Heart left ventricle (tissue), 16 donors: ENCODE data around the gene SAXO1. TPM values are rescaled to one million over a fixed set of nuclear protein-coding genes. Genes with fewer than 3 reads are reported as not detected.

ENCODE experiments used
- ATAC-seq, 4 donors: fragments of 200-7000 bp; cut with Tn5 transposase; one replicate each; pipeline ENCODE4 v1.9.1; 2020 to 2022; ENCODE audit warnings: moderate library complexity in 4 of 4, mild to moderate bottlenecking in 3 of 4, moderate number of reproducible peaks in 1 of 4
- DNase-seq, 5 donors: peaks; one replicate each; pipeline ENCODE4 v3.0.0-alpha.2; 2020
- H3K27ac ChIP-seq, 12 donors: fragments of 200-600 bp; sonication (generic) in 4 of 12; one replicate each; pipeline versions ENCODE4 v1.5.0 to v1.8.0; 2016 to 2022; ENCODE audit warnings: mild to moderate bottlenecking in 2 of 12
- H3K27me3 ChIP-seq, 9 donors: fragments of 200-600 bp; sonication (generic) in 2 of 9; one replicate each; pipeline versions ENCODE4 v1.5.1 to v1.8.0; 2016 to 2022; ENCODE audit warnings: mild to moderate bottlenecking in 3 of 9
- H3K36me3 ChIP-seq, 9 donors: fragments of 200-600 bp; sonication (generic) in 2 of 9; one replicate each; pipeline versions ENCODE4 v1.5.0 to v1.8.0; 2018 to 2022; ENCODE audit warnings: mild to moderate bottlenecking in 2 of 9
- H3K4me1 ChIP-seq, 12 donors: fragments of 200-600 bp; sonication (generic) in 4 of 12; one replicate each; pipeline versions ENCODE4 v1.5.0 to v1.8.0; 2016 to 2022; ENCODE audit warnings: mild to moderate bottlenecking in 3 of 12
- H3K4me3 ChIP-seq, 12 donors: fragments of 200-600 bp; sonication (generic) in 4 of 12; one replicate each; pipeline versions ENCODE4 v1.5.0 to v1.8.0; 2017 to 2022; ENCODE audit warnings: mild to moderate bottlenecking in 9 of 12, moderate library complexity in 4 of 12
- H3K9me3 ChIP-seq, 12 donors: fragments of 200-600 bp; sonication (generic) in 4 of 12; one replicate each; pipeline versions ENCODE4 v1.5.0 to v1.8.0; 2016 to 2022; ENCODE audit warnings: mild to moderate bottlenecking in 1 of 12
- POLR2A ChIP-seq, 2 donors: fragments of 450-650 bp; IDR thresholded peaks; one replicate each; pipeline ENCODE4 v1.6.1; 2017; ENCODE audit warnings: antibody characterized with exemption in 2 of 2, mild to moderate bottlenecking in 2 of 2, moderate library complexity in 2 of 2
- WGBS, 4 donors: extraction: QIAGEN DNeasy Blood & Tissue Kit in 2 of 4; methylation state at CpG; one replicate each; pipeline versions ENCODE4 v1.1.5 to v1.1.7; 2013 to 2018; 5-methylcytosine and 5-hydroxymethylcytosine counted together
- intact Hi-C, 10 donors: fragments of 100-400 bp; cut with DNase I; formaldehyde crosslinking; loops; one replicate each; pipeline versions ENCODE4 v1.11.1 to v1.14.2; 2022
- polyA plus RNA-seq, 2 donors: library from polyadenylated mRNA; stranded (reverse); fragments of 200-250 nt; gene quantifications; one replicate each; pipeline ENCODE4 v1.2.3, GENCODE V29; 2013
- total RNA-seq, 9 donors: library from RNA; depleted of rRNA in 2 of 9; stranded (reverse); fragments of >200 nt in 2 of 9; fragmentation: NEBNext Ultra II Directional in 3 of 9; extraction: Animal tissue kit (Norgen Biotek cat#: 25700) in 3 of 9; gene quantifications; one replicate each; pipeline versions ENCODE4 v1.1.0 to v1.2.4, GENCODE V29; 2016 to 2023
- TF ChIP-seq, protein P1 (sequence below), 12 donors: fragments of 200-600 bp; sonication (generic) in 4 of 12; IDR thresholded peaks; one replicate each; pipeline versions ENCODE4 v1.5.0 to v1.8.0; 2018 to 2022; ENCODE audit warnings: antibody characterized with exemption in 12 of 12, mild to moderate bottlenecking in 5 of 12
- donor health status: ischemic (EF 13 %, LVEDD 7.1; RV severe dilation, severe dysfunction).
- donor health status: healthy with polysubstance abuse.
- donor health status: DM: no; HTN: yes; CAD: no.
- donor health status: DM: no; HTN: no; CAD: no.
- donor health status: ischemic (EF 25% LVEDD 6.9; RV normal size, moderate dysfunction).
- donor health status: ischemic (EF 25% LVEDD 5.7; RV mildly dilated, moderate dysfunction).
- donor health status: healthy.
- donor health status: DM: yes; HTN: yes; CAD: no.
- donor health status: ischemic (EF 35%, LVEDD 5.7; RV mildly dilated, moderate dysfunction).
- donor health status: nonischemic (EF 11% LVEDD 7.7; RV severe dilation, severe dysfunction).
- donor health status: DM: yes; HTN: yes; CAD: no.
- donor health status: PGD.
- donor health status: ischemic (EF 29% LVEDD 5.4; RV normal size, mild dysfunction).
- donor health status: nonischemic (EF 23%, LVEDD 6.1; RV moderate dilation, normal function).

Gene SAXO1
- total and polyA plus RNA-seq, 11 donors, result 0.09 to 0.21 (median 0.11) TPM; not detected in 8

DNA sequence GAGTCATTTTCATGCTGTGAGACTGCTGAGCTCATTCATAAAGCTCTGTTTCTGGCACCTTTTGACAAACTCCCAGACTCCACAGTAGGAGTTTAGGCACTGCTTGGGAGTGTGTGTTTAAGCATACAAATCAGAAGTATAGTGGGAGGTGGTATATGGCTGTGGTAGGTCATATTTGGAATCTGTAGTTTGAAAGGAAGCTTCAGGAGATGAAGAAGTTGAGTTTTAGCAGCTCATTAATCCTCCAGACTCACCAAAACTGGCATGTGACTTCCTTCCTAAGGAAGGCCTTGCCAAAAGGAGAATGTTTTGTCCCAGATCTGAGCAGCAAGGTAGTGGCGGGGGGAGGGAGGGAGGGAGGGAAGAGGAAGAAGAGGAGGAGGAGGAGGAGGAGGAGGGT is 52.8 kb downstream of the SAXO1 start:
- intact Hi-C loops, result no loop called here
- WGBS, 4 donors, result 5 to 57% (median 43%) methylated on average over 1 of the region's 1 CpG
- H3K27ac ChIP-seq, result peak overlapping the region in 1 of 12 donors; percentile 19

DNA sequence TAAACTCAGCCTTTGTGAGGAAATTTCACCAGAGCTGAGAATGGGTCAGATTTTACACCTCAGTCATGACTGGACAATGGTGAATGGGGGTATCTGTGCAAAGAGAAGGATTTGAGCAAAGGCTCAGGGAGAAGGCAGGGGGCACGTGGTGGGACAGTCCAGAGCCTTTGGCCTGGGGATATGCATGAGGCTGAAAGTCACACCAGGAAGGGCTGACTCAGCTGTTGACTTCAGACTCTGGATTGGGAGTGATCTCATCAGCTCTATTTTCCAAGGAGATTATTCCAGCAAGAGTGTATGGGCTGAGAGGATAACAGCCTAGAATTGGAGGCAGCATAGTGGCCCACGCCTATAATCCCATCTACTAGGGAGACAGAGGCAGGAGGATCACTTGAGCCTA is 53.6 kb downstream of the SAXO1 start:
- peaks cover 0 to 30% (median 4%) of the 10 kb centered on the region in 12 donors for H3K4me1 ChIP-seq
- no peaks in the 10 kb centered on the region for H3K36me3 ChIP-seq
- ATAC-seq, result peak in 3 of 4 donors; percentile 67 to 78 (median 73)
- peak overlapping the region in 1 of 12 donors; percentile 19 for H3K27ac ChIP-seq
- no peak for DNase-seq
- intact Hi-C loops, result loop anchor here in 2 of 10 donors (10.0 kb wide), 2 partner anchors 115 to 255 kb away; no protein-coding TSS in a partner anchor
- H3K9me3 ChIP-seq, result peaks cover 0 to 10% (median 0%) of the 10 kb centered on the region in 12 donors
- no peak overlapping the region for H3K4me3 ChIP-seq
- no peak for TF ChIP-seq POLR2A (IDR thresholded peaks at IDR 0.05)
- TF ChIP-seq, protein P1, sequence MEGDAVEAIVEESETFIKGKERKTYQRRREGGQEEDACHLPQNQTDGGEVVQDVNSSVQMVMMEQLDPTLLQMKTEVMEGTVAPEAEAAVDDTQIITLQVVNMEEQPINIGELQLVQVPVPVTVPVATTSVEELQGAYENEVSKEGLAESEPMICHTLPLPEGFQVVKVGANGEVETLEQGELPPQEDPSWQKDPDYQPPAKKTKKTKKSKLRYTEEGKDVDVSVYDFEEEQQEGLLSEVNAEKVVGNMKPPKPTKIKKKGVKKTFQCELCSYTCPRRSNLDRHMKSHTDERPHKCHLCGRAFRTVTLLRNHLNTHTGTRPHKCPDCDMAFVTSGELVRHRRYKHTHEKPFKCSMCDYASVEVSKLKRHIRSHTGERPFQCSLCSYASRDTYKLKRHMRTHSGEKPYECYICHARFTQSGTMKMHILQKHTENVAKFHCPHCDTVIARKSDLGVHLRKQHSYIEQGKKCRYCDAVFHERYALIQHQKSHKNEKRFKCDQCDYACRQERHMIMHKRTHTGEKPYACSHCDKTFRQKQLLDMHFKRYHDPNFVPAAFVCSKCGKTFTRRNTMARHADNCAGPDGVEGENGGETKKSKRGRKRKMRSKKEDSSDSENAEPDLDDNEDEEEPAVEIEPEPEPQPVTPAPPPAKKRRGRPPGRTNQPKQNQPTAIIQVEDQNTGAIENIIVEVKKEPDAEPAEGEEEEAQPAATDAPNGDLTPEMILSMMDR (IDR thresholded peaks at IDR 0.05), result no peak
- no peaks in the 10 kb centered on the region for H3K27me3 ChIP-seq
- WGBS, 4 donors, result 65 to 78% (median 72%) methylated on average over 2 of the region's 2 CpGs

More for the DNA sequence above, 52.8 kb downstream of the SAXO1 start:
- Histone ChIP-seq H3K9me3 (peaks cover 0 to 12% (median 0%) of the 10 kb centered on the region in 12 donors), H3K4me1 (peaks cover 0 to 30% (median 4%) of the 10 kb centered on the region in 12 donors), H3K36me3 (no peaks in the 10 kb centered on the region), H3K27me3 (no peaks in the 10 kb centered on the region), H3K4me3 (no peak overlapping the region)
- DNase-seq, result no peak
- TF ChIP-seq POLR2A (IDR thresholded peaks at IDR 0.05), result no peak
- TF ChIP-seq, protein P1 (IDR thresholded peaks at IDR 0.05), result no peak
- ATAC-seq, result no peak

DNA sequence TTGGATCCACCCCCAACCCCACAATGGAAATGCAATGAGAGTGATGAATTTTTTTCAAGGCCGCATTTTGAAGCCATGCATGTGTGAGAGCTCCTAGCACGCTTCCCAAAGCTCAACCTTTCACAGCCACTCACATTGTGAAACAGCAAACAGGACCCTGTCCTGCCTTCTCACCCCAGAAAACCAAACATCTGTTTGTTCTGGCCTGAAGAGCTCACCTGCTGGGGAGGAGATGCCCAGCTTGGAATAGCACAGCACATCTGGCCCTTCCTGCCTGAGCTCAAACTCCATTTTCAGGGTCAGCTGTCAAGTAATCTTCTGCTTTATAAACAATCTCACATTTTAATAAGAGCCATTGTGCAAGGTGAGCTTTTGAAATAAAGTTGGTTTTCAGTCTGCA is 54.8 kb downstream of the SAXO1 start:
- TF ChIP-seq POLR2A (IDR thresholded peaks at IDR 0.05), result no peak
- TF ChIP-seq, protein P1 (IDR thresholded peaks at IDR 0.05), result no peak
- intact Hi-C loops, result loop anchor here in 2 of 10 donors (10.0 kb wide), 2 partner anchors 113 to 253 kb away; no protein-coding TSS in a partner anchor
- DNase-seq (no peak), ATAC-seq (no peak)
- WGBS, 4 donors, result 86 to 100% (median 98%) methylated on average over 2 of the region's 2 CpGs
- Histone ChIP-seq H3K27ac (no peak overlapping the region), H3K4me3 (no peak overlapping the region), H3K9me3 (no peaks in the 10 kb centered on the region), H3K27me3 (no peaks in the 10 kb centered on the region), H3K36me3 (no peaks in the 10 kb centered on the region), H3K4me1 (peaks cover 0 to 30% (median 4%) of the 10 kb centered on the region in 12 donors)

DNA sequence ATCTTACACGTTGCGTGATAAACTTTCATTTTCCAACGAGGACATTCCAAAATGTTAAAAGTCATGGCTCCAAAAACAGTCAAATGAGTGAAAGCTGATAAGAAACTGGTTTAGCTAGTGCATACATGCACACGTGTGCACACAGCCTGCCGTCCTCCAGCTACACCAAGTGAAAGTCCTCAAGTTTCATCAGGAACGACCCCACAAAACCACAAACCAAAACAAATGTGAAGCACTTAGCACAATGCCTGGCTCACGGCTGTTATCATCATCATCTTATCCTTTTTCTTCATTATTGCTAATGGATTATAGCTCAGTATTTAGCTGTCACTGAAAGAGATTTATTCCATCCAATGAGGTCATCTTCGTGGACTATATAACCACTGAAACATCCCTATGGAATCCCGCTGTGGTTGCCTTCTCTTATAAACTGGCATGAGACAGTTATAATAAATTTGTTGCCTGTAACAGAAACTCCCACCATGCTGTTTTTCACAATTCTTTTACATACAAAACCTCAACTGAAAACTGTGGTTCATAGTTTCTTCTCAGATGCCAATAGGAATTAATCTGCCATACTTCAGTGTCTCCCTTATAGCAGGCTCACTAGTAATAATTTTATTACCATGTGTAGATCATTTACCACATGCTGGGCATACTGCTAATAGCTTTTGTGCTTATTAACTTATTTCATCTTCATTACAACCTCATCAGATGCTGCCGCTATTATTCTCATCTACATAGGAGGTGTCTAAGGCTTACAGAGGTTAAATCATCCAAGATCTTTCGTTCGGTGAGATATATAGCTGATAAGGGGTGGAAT is 56.1 kb downstream of the SAXO1 start:
- Histone ChIP-seq H3K36me3 (no peaks in the 10 kb centered on the region), H3K4me1 (peaks cover 0 to 30% (median 4%) of the 10 kb centered on the region in 12 donors), H3K27me3 (no peaks in the 10 kb centered on the region), H3K4me3 (peak overlapping the region in 6 of 12 donors; percentile 1 to 23 (median 13)), H3K27ac (no peak overlapping the region), H3K9me3 (no peaks in the 10 kb centered on the region)
- TF ChIP-seq POLR2A (IDR thresholded peaks at IDR 0.05), result no peak
- TF ChIP-seq, protein P1 (IDR thresholded peaks at IDR 0.05), result no peak
- ATAC-seq (no peak), DNase-seq (no peak)
- intact Hi-C loops, result loop anchor here in 2 of 10 donors (10.0 kb wide), 2 partner anchors 112 to 252 kb away; no protein-coding TSS in a partner anchor
- WGBS, 4 donors, result 73 to 76% (median 75%) methylated on average over 12 of the region's 12 CpGs
